Transverse colon (tissue), 4 donors: Measurements from ENCODE around the gene ADM5. TPM values are rescaled to one million over a fixed set of nuclear protein-coding genes. Genes with fewer than 3 reads are reported as not detected.

ENCODE experiments used
- DNase-seq: peaks from one replicate; pipeline ENCODE4 v3.0.0-alpha.2; 2019
- H3K27ac ChIP-seq, 4 donors: fragments of 200-600 bp; sonication (generic); 2 replicates each; pipeline ENCODE4 v1.5.1; 2016 to 2018; ENCODE audit warnings: inconsistent platforms in 4 of 4
- H3K27me3 ChIP-seq: fragments of 200-600 bp; sonication (generic); 2 replicates; pipeline ENCODE4 v1.5.1; 2017; ENCODE audit warnings: inconsistent platforms
- H3K36me3 ChIP-seq, 4 donors: fragments of 200-600 bp; sonication (generic); 2 replicates each; pipeline ENCODE4 v1.5.1; 2017 to 2019; ENCODE audit warnings: inconsistent platforms in 4 of 4
- H3K4me1 ChIP-seq, 4 donors: fragments of 200-600 bp; sonication (generic); 2 replicates each; pipeline ENCODE4 v1.5.1; 2017 to 2020; ENCODE audit warnings: inconsistent platforms in 4 of 4
- H3K4me3 ChIP-seq, 4 donors: fragments of 200-600 bp; sonication (generic); 1 replicate in 1 of 4; 2 replicates in 3 of 4; pipeline versions ENCODE4 v1.5.1 to v1.6.1; 2017 to 2019; ENCODE audit warnings: inconsistent platforms in 4 of 4
- H3K9me3 ChIP-seq, 2 donors: fragments of 200-600 bp; sonication (generic); 2 replicates each; pipeline ENCODE4 v1.5.1; 2017 to 2019; ENCODE audit warnings: inconsistent platforms in 2 of 2
- CTCF ChIP-seq, 5 experiments: fragments of 200-600 bp in 3 of 5; fragments of 450-650 bp in 2 of 5; sonication (generic) in 3 of 5; IDR thresholded peaks; 1 replicate in 2 of 5; 2 replicates in 3 of 5; pipeline ENCODE4 v1.5.1; 2016 to 2017; ENCODE audit warnings: antibody characterized with exemption in 5 of 5, inconsistent platforms in 3 of 5, mild to moderate bottlenecking in 2 of 5, moderate library complexity in 1 of 5
- EP300 ChIP-seq: sonication (generic); formaldehyde crosslinking; IDR thresholded peaks from one replicate; pipeline ENCODE4 v1.6.1; 2017; ENCODE audit warnings: antibody characterized with exemption, low read depth
- POLR2A ChIP-seq: fragments of 450-650 bp; IDR thresholded peaks from one replicate; pipeline ENCODE4 v1.6.1; 2016; ENCODE audit warnings: antibody characterized with exemption, mild to moderate bottlenecking, moderate library complexity
- POLR2AphosphoS5 ChIP-seq, 3 donors: sonication (generic); formaldehyde crosslinking; IDR thresholded peaks; one replicate each; pipeline ENCODE4 v1.6.1; 2016; ENCODE audit warnings: antibody characterized with exemption in 3 of 3
- WGBS, 2 donors: methylation state at CpG; one replicate each; pipeline ENCODE4 v1.1.5; 2018; ENCODE audit warnings: low coverage in 1 of 2; 5-methylcytosine and 5-hydroxymethylcytosine counted together
- in situ Hi-C, 4 donors: fragments of 200-750 bp; cut with MboI; loops; one replicate each; pipeline versions ENCODE4 v1.15.0 to v1.15.1; 2017; ENCODE audit warnings: low sequenced_read_pairs in 3 of 4, low pct_ligation_motif_present in 1 of 4, low pct_unique_long_range_greater_than_20kb in 1 of 4
- intact Hi-C: fragments of 100-400 bp; cut with DNase I; formaldehyde crosslinking; loops from one replicate; pipeline ENCODE4 v1.15.1; 2023; ENCODE audit warnings: low total_unique reads
- total RNA-seq, 4 donors: library from RNA; depleted of rRNA; stranded (reverse); fragments of >200 nt; gene quantifications; one replicate each; pipeline ENCODE4 v1.1.0, GENCODE V29; 2016

Gene ADM5
- total RNA-seq, 4 donors from 2014 or later: 0.41 to 0.95 TPM; not detected in 2

GRCh38 chr19:49701271-49701786 lies 11.9 kb downstream of the ADM5 start:
- in situ Hi-C loops (no loop called here), intact Hi-C loops (no loop called here)
- no peak for DNase-seq
- Histone ChIP-seq H3K27me3 (peaks cover 14% of the 10 kb centered on the region), H3K36me3 (no peaks in the 10 kb centered on the region), H3K27ac (no peak overlapping the region), H3K4me3 (no peak overlapping the region), H3K9me3 (no peaks in the 10 kb centered on the region), H3K4me1 (no peaks in the 10 kb centered on the region)
- 32 to 62% methylated on average over 6 to 40 of the region's 40 CpGs for WGBS, 2 donors
- TF ChIP-seq POLR2A: no peak
- TF ChIP-seq CTCF (IDR thresholded peaks at IDR 0.05): no peak
- TF ChIP-seq POLR2AphosphoS5 (IDR thresholded peaks at IDR 0.05): no peak
- TF ChIP-seq EP300: no peak

GRCh38 chr19:49704888-49705642 lies 15.7 kb downstream of the ADM5 start:
- peaks cover 13% of the 10 kb centered on the region for H3K27me3 ChIP-seq
- H3K9me3 ChIP-seq: no peaks in the 10 kb centered on the region
- WGBS, 2 donors: 80 to 100% methylated on average over 2 to 22 of the region's 22 CpGs
- H3K27ac ChIP-seq: no peak overlapping the region
- TF ChIP-seq EP300 (no peak), POLR2A (no peak), CTCF (IDR thresholded peaks at IDR 0.05) (no peak), POLR2AphosphoS5 (IDR thresholded peaks at IDR 0.05) (no peak)
- in situ Hi-C loops (no loop called here), intact Hi-C loops (no loop called here)
- no peaks in the 10 kb centered on the region for H3K36me3 ChIP-seq
- H3K4me3 ChIP-seq: no peak overlapping the region
- DNase-seq: no peak
- H3K4me1 ChIP-seq: no peaks in the 10 kb centered on the region

GRCh38 chr19:49705919-49706318 lies 16.5 kb downstream of the ADM5 start:
- TF ChIP-seq EP300: no peak
- TF ChIP-seq POLR2AphosphoS5 (IDR thresholded peaks at IDR 0.05): no peak
- H3K4me1 ChIP-seq: no peaks in the 10 kb centered on the region
- H3K27ac ChIP-seq: no peak overlapping the region
- no peaks in the 10 kb centered on the region for H3K36me3 ChIP-seq
- intact Hi-C loops: no loop called here
- no peak for DNase-seq
- H3K9me3 ChIP-seq: no peaks in the 10 kb centered on the region
- in situ Hi-C loops: no loop called here
- 82% methylated on average over 16 of the region's 16 CpGs; no CpG with 5 or more reads in 1 of the 2 donors for WGBS, 2 donors
- H3K4me3 ChIP-seq: no peak overlapping the region
- H3K27me3 ChIP-seq: peaks cover 5% of the 10 kb centered on the region

- in situ Hi-C loops (no loop called here), intact Hi-C loops (no loop called here)
- no peaks in the 10 kb centered on the region for H3K4me1 ChIP-seq
- H3K36me3 ChIP-seq: no peaks in the 10 kb centered on the region
- no peaks in the 10 kb centered on the region for H3K27me3 ChIP-seq
- H3K27ac ChIP-seq: no peak overlapping the region
- no peaks in the 10 kb centered on the region for H3K9me3 ChIP-seq
- no peak overlapping the region for H3K4me3 ChIP-seq
- 78 to 92% methylated on average over 5 to 20 of the region's 20 CpGs for WGBS, 2 donors
- no peak for DNase-seq
- no peak for TF ChIP-seq CTCF (IDR thresholded peaks at IDR 0.05)
- no peak for TF ChIP-seq POLR2A
- TF ChIP-seq POLR2AphosphoS5 (IDR thresholded peaks at IDR 0.05): no peak
- TF ChIP-seq EP300: no peak
Measured at GRCh38 chr19:49710372-49710951, 21.1 kb downstream of the ADM5 start.
